Measurements from ENCODE around the gene FAM107A.
A peak's percentile ranks its signal among the peaks of the same experiment; 100 is the strongest.

The FAM107A gene

DNA sequence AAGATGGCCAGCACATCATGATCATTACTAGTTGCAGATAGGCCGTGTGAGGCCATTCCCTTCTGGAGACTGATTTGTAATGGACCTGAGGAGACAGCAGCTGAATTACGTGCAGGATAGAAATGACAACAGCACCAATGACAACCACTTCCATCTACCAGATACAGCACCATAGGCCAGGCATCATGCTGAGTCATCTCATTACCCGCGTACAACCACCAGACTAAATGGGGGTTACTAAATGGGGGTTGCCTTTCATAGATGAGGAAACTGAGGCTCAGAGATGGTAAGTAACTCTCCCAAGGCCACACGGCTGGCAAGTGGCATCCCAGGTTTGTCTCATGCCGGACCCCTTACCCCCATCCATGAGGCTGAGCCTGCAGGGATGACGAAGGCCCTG is 32.8 kb upstream of the FAM107A start:
- no peak for DNase-seq (ENCODE audit: low read depth)
- H3K4me3 ChIP-seq (ENCODE audit: low read length), result no peak overlapping the region
- TF ChIP-seq, protein P1, sequence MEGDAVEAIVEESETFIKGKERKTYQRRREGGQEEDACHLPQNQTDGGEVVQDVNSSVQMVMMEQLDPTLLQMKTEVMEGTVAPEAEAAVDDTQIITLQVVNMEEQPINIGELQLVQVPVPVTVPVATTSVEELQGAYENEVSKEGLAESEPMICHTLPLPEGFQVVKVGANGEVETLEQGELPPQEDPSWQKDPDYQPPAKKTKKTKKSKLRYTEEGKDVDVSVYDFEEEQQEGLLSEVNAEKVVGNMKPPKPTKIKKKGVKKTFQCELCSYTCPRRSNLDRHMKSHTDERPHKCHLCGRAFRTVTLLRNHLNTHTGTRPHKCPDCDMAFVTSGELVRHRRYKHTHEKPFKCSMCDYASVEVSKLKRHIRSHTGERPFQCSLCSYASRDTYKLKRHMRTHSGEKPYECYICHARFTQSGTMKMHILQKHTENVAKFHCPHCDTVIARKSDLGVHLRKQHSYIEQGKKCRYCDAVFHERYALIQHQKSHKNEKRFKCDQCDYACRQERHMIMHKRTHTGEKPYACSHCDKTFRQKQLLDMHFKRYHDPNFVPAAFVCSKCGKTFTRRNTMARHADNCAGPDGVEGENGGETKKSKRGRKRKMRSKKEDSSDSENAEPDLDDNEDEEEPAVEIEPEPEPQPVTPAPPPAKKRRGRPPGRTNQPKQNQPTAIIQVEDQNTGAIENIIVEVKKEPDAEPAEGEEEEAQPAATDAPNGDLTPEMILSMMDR (IDR thresholded peaks at IDR 0.05; ENCODE audit: insufficient read depth, low read depth, low read length, missing control alignments), result no peak

DNA sequence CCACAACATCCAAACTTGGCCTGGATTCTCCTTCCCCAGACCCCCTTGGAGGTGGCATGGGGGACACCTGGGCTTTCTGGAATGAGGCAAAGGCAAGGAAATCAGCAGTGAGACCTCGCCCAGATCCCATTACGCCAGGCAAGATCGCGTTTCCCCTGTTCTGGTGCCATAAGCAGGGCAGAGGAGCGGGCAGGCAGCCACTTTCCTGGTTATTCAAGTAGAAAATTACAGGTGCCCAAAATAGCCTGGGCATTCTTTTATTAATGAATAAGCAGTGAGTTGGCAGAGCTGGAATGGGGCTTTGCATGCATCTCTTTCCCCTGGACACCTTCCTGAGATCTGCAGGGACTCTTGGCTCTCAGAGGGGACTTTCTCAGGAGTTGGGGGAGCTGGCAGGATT is 31.5 kb upstream of the FAM107A start:
- no peak overlapping the region for H3K4me3 ChIP-seq (ENCODE audit: low read length)
- TF ChIP-seq, protein P1 (IDR thresholded peaks at IDR 0.05; ENCODE audit: insufficient read depth, low read depth, low read length, missing control alignments), result no peak
- peak; percentile 36 for DNase-seq (ENCODE audit: low read depth)

DNA sequence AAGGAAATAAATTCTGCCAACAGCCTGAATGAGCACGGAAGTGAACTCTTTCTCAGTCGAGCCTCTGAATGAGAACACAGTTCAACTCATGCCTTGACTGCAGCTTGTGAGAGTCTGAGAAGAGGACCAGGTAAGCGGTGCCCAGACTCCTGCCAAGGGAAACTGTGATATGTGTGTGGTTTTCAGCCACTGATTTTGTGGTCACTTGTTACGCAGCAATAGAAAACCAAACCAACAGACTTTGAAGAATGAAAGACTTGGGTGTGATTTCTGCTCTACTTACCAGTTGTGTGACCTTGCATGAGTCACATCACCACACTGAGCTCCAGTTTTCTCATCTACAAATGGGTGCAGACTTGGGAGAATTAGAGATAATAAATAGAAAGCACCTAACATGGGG is 30.6 kb upstream of the FAM107A start:
- TF ChIP-seq, protein P1 (IDR thresholded peaks at IDR 0.05; ENCODE audit: insufficient read depth, low read depth, low read length, missing control alignments), result no peak
- no peak overlapping the region for H3K4me3 ChIP-seq (ENCODE audit: low read length)
- DNase-seq (ENCODE audit: low read depth), result no peak

DNA sequence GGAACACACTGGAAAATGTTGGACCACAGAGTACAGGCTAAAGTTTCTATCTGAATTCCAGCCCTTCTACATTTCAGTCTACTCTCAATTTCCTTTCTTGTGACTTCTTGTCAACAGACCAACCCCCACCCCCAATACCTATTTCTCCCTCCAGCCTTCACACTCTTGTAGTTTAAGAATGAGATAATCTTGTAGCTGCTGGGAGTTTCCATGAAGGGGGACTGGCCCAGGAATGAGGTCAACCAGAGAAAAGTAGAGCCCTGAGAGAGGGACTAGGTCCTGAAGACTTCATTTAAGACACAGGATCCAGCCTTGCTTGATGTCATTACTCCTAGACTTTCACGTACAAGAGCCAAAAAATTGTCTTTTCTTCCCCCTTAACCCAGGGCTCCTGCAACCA is 29.5 kb upstream of the FAM107A start:
- TF ChIP-seq, protein P1 (IDR thresholded peaks at IDR 0.05; ENCODE audit: insufficient read depth, low read depth, low read length, missing control alignments), result no peak
- DNase-seq (ENCODE audit: low read depth), result no peak
- no peak overlapping the region for H3K4me3 ChIP-seq (ENCODE audit: low read length)

DNA sequence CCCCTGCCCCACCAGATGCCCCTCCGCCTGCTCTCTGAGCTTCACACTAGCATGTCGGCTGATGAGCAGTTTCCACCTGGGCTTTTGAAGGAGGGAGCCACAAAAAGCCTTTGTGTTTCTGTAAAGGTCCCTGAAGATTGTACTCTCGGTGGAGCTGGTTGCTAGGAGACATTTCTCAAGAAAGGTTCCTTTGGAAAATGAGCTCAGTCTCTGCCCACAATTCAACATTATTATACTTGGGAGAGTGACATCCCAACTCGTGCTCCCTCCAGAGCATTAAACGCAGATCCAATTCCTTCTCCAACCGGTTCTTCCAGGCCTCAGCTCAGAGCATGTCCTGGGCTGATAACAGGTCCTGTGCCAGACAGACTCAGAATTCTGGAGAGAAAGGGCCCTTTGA is 26.8 kb upstream of the FAM107A start:
- DNase-seq (ENCODE audit: low read depth), result peak; percentile 24
- TF ChIP-seq, protein P1 (IDR thresholded peaks at IDR 0.05; ENCODE audit: insufficient read depth, low read depth, low read length, missing control alignments), result no peak
- H3K4me3 ChIP-seq (ENCODE audit: low read length), result no peak overlapping the region

DNA sequence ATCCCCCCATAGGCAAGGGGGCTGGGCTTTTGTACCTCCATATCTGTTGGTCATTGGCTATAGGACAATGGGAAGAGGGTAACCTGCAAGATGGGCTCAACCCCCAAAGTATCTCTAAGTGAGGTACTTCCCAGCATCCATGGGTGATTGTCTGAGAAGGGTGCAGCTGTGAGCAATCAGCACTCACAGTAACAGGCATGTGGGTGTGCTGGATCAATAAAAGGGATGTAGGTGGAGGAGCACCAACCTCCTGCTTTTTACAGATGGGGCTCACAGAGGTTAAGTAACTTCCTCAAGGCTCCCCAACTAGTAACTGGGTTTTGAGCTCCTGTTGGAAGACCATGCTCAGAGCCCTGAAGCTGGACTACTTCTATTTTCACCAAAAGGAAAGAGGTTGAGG is 26.4 kb upstream of the FAM107A start:
- DNase-seq (ENCODE audit: low read depth), result no peak
- TF ChIP-seq, protein P1 (IDR thresholded peaks at IDR 0.05; ENCODE audit: insufficient read depth, low read depth, low read length, missing control alignments), result no peak
- H3K4me3 ChIP-seq (ENCODE audit: low read length), result no peak overlapping the region

DNA sequence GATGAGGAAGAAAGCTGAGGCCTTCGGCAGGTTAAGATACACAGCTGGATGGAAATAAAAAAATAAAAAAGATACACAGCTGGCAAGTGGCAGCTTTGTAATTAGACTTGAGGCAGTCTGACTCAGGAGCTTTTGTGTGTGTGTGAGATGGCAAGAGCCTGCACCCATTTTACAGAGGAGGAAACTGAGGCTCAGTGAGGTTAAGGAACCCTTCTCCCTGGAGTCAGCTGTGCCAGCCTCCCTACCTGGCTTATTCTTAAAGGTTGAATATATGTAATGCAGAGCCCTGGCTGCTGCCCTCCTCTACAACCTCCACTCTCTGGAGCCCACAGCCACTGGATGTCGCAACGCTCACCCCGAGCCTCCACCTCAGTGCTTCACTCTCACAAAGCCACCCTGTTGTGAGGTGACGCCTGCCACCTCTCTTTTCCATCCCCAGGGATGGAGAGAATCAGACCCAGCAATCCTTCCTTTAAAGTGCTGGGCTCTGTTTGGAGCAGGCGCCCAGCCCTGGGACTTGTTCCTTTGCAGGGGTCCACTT is 20.6 kb upstream of the FAM107A start:
- DNase-seq (ENCODE audit: low read depth), result no peak
- H3K4me3 ChIP-seq (ENCODE audit: low read length), result no peak overlapping the region
- TF ChIP-seq, protein P1 (IDR thresholded peaks at IDR 0.05; ENCODE audit: insufficient read depth, low read depth, low read length, missing control alignments), result no peak

All from epithelial cell of esophagus (primary cell).